ENCODE data around the gene EPN1.

- TF ChIP-seq CTCF (IDR thresholded peaks at IDR 0.05) = no peak
- TF ChIP-seq POLR2A (IDR thresholded peaks at IDR 0.05) = no peak
Observed at GRCh38 chr19:55677572-55678028, 2.6 kb downstream of the EPN1 start.
